HG02588 (cell line): ENCODE data around the gene PYGO2.
A peak's percentile ranks its signal among the peaks of the same experiment; 100 is the strongest.

Experiments
- ATAC-seq: cut with Tn5 transposase; IDR thresholded peaks from one replicate; pipeline ENCODE4 v1.9.1; 2021; ENCODE audit warnings: mild to moderate bottlenecking, moderate library complexity; ENCODE audit not compliant: unreplicated experiment

PYGO2 gene

GRCh38 chr1:154966111-154966510 is 4.5 kb upstream of the PYGO2 start:
- no peak for ATAC-seq

GRCh38 chr1:154964359-154964758 is 2.8 kb upstream of the PYGO2 start:
- ATAC-seq, result no peak

- no peak for ATAC-seq
Observed at GRCh38 chr1:154963643-154964042, 2.1 kb upstream of the PYGO2 start.

- ATAC-seq, result no peak
Observed at GRCh38 chr1:154962795-154963330, 1.3 kb upstream of the PYGO2 start.

GRCh38 chr1:154962156-154962749 is 671 bp upstream of the PYGO2 start:
- ATAC-seq, result no peak

GRCh38 chr1:154960446-154961136 is 991 bp downstream of the PYGO2 start:
- no peak for ATAC-seq

GRCh38 chr1:154959426-154959780 is 2.2 kb downstream of the PYGO2 start:
- no peak for ATAC-seq

- ATAC-seq, result no peak
Observed at GRCh38 chr1:154958681-154959425, 2.7 kb downstream of the PYGO2 start.

- no peak for ATAC-seq
Observed at GRCh38 chr1:154958036-154958435, 3.5 kb downstream of the PYGO2 start.

- ATAC-seq, result no peak
Observed at GRCh38 chr1:154957091-154957657, 4.4 kb downstream of the PYGO2 start.

- ATAC-seq, result no peak
Observed at GRCh38 chr1:154956544-154956941, 5.0 kb downstream of the PYGO2 start.

GRCh38 chr1:154955718-154956543 is 5.7 kb downstream of the PYGO2 start, which contains the start of gene PBXIP1:
PBXIP1 (minus strand) TSS chr1:154956099; CDS start chr1:154953721, 2,378 bp downstream.
- peak; percentile 59 for ATAC-seq

GRCh38 chr1:154955039-154955717 is 6.4 kb downstream of the PYGO2 start:
- ATAC-seq, result no peak

- no peak for ATAC-seq
Observed at GRCh38 chr1:154954541-154954940, 7.0 kb downstream of the PYGO2 start.

GRCh38 chr1:154953611-154954038 is 8.0 kb downstream of the PYGO2 start:
- ATAC-seq, result no peak

GRCh38 chr1:154952664-154953063 is 8.9 kb downstream of the PYGO2 start:
- ATAC-seq, result no peak

- no peak for ATAC-seq
Observed at GRCh38 chr1:154951901-154952657, 9.5 kb downstream of the PYGO2 start.

- no peak for ATAC-seq
Observed at GRCh38 chr1:154948079-154948478, 13.5 kb downstream of the PYGO2 start.
